Keratinocyte (primary cell): ENCODE results near the gene CNOT3. TPM values are rescaled to one million over a fixed set of nuclear protein-coding genes. Genes with fewer than 3 reads are reported as not detected.

Source experiments
- DNase-seq: peaks from one replicate; pipeline ENCODE4 v3.0.0-alpha.2; 2011; ENCODE audit warnings: low read depth, missing footprints, low spot score
- FAIRE-seq: peaks from 2 replicates; lab custom pipeline; 2011; peaks lifted over from hg19 to GRCh38; lab: Jason Lieb, UNC
- H2AFZ ChIP-seq: 2 replicates; pipeline ENCODE4 v1.6.0; 2012; ENCODE audit warnings: low read length, control low read depth, inconsistent platforms; ENCODE audit not compliant: control insufficient read depth
- H3K27ac ChIP-seq: 2 replicates; pipeline ENCODE4 v1.5.1; 2011; ENCODE audit warnings: low read length; ENCODE audit not compliant: control insufficient read depth, insufficient read depth
- H3K27me3 ChIP-seq: 3 replicates; pipeline ENCODE4 v1.6.0; 2011; ENCODE audit warnings: low read length; ENCODE audit not compliant: control insufficient read depth, insufficient read depth; ENCODE audit errors: extremely low read depth
- H3K36me3 ChIP-seq, 2 experiments: 2 replicates in 1 of 2; 3 replicates in 1 of 2; pipeline ENCODE4 v1.5.1; 2011; ENCODE audit warnings: low read length in 2 of 2, mild to moderate bottlenecking in 1 of 2; ENCODE audit not compliant: control insufficient read depth in 2 of 2, insufficient read depth in 2 of 2; ENCODE audit errors: extremely low read depth in 1 of 2
- H3K4me1 ChIP-seq: 3 replicates; pipeline ENCODE4 v1.5.1; 2011; ENCODE audit warnings: low read length; ENCODE audit not compliant: control insufficient read depth, insufficient read depth; ENCODE audit errors: extremely low read depth
- H3K4me2 ChIP-seq: 3 replicates; pipeline ENCODE4 v1.6.0; 2011; ENCODE audit warnings: low read depth, low read length; ENCODE audit not compliant: control insufficient read depth, insufficient read depth; ENCODE audit errors: extremely low read depth
- H3K4me3 ChIP-seq, 3 experiments: fragments of 200-600 bp in 1 of 3; sonication (generic) in 1 of 3; 2 replicates in 2 of 3; 3 replicates in 1 of 3; pipeline ENCODE4 v1.5.1; 2011 to 2016; ENCODE audit warnings: low read length in 3 of 3, mild to moderate bottlenecking in 3 of 3, control low read depth in 2 of 3, inconsistent platforms in 1 of 3, low read depth in 1 of 3, mixed read lengths in 1 of 3, mixed run types in 1 of 3, moderate library complexity in 1 of 3; ENCODE audit not compliant: control insufficient read depth in 2 of 3, insufficient read depth in 2 of 3; ENCODE audit errors: extremely low read depth in 1 of 3
- H3K79me2 ChIP-seq: 2 replicates; pipeline ENCODE4 v1.6.0; 2012; ENCODE audit warnings: low read length; ENCODE audit not compliant: control insufficient read depth, insufficient read depth
- H3K9ac ChIP-seq: 3 replicates; pipeline ENCODE4 v1.6.0; 2011; ENCODE audit warnings: low read length; ENCODE audit not compliant: control insufficient read depth, insufficient read depth; ENCODE audit errors: extremely low read depth
- H3K9me1 ChIP-seq: 3 replicates; pipeline ENCODE4 v1.6.0; 2011; ENCODE audit warnings: low read length; ENCODE audit not compliant: control insufficient read depth, insufficient read depth; ENCODE audit errors: extremely low read depth
- H3K9me3 ChIP-seq: 2 replicates; pipeline ENCODE4 v1.5.1; 2012; ENCODE audit warnings: low read depth, low read length; ENCODE audit not compliant: control insufficient read depth
- H4K20me1 ChIP-seq: 3 replicates; pipeline ENCODE4 v1.6.0; 2011; ENCODE audit warnings: low read length; ENCODE audit not compliant: control insufficient read depth, insufficient read depth; ENCODE audit errors: extremely low read depth
- CTCF ChIP-seq, 3 experiments: IDR thresholded peaks in 1 of 3; conservative IDR thresholded peaks in 1 of 3; optimal IDR thresholded peaks in 1 of 3; 2 replicates in 2 of 3; 3 replicates in 1 of 3; pipeline versions ENCODE3 to v1.5.1; 2011; ENCODE audit warnings: low read length in 3 of 3, mild to moderate bottlenecking in 3 of 3, moderate library complexity in 2 of 3, control low read depth in 1 of 3, inconsistent platforms in 1 of 3; ENCODE audit not compliant: insufficient read depth in 2 of 3; ENCODE audit errors: extremely low read depth in 1 of 3
- EZH2 ChIP-seq: IDR thresholded peaks from one replicate; pipeline ENCODE4 v1.6.1; 2012; ENCODE audit warnings: inconsistent platforms, mild to moderate bottlenecking, low read length, moderate library complexity
- dilution Hi-C: fragments of 300-500 bp; cut with MboI; formaldehyde crosslinking; loops from one replicate; pipeline ENCODE4 v1.7.0; 2020; ENCODE audit warnings: low sequenced_read_pairs; ENCODE audit not compliant: extremely low pct_ligation_motif_present
- polyA plus RNA-seq, 5 experiments: library from polyadenylated mRNA; depleted of rRNA in 3 of 5; stranded (reverse) in 3 of 5; stranded (forward) in 1 of 5; unstranded in 1 of 5; fragments of >200 nt; gene quantifications; 1 replicate in 1 of 5; 2 replicates in 3 of 5; 3 replicates in 1 of 5; pipeline versions ENCODE4 v1.2.1 to v1.2.3, GENCODE V29; 2011 to 2012; ENCODE audit warnings: missing spikeins in 2 of 5, low read depth in 1 of 5, low replicate concordance in 1 of 5

CNOT3 gene
- polyA plus RNA-seq, 1 donor (not counting 4 experiments of a cell fraction or from before 2014, with no cell fraction given), result 8.6 TPM

DNA sequence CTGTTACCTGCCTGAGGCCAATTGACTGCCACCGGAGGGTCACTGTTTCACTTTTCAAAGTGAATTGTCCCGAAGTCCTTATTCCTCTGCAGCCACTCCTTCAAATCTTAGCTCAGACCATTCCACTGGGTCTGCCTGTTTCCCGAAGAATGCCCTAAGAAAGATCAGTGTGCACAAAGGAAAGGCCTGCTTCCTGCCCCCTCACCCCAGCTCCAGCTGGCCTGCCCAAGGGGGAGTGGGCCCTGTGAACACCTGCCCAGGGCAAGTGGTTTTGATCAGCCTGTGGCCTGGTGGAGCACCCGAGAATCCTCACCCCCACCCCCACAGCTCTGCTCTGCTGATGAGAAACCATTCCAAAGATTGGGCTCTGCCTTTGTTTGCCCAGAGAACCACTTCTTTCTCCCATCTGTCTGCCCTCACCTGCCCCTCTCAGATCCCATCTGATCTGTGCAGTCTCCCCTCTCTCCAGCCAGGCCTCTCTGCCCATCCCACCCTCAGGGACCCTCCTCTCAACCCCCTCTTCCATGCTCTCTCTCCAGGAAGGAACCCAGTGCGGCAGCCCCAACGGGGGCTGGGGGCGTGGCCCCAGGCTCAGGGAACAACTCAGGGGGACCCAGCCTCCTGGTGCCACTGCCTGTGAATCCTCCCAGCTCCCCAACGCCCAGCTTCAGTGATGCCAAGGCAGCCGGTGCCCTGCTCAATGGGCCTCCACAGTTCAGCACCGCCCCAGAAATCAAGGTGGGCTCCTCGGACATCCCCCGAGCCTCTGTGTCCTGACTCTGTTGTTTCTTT is 11.7 kb downstream of the CNOT3 start:
- H3K4me1 ChIP-seq, result no peaks in the 10 kb centered on the region
- no peak for FAIRE-seq
- H3K4me3 ChIP-seq, result no peak overlapping the region
- H3K79me2 ChIP-seq, result no peaks in the 10 kb centered on the region
- H3K9ac ChIP-seq, result no peak overlapping the region
- no peaks in the 10 kb centered on the region for H3K27me3 ChIP-seq
- H3K4me2 ChIP-seq, result no peak overlapping the region
- peaks cover 4% of the 10 kb centered on the region for H4K20me1 ChIP-seq
- peaks cover 50 to 63% of the 10 kb centered on the region in 2 experiments for H3K36me3 ChIP-seq
- H2AFZ ChIP-seq, result no peak overlapping the region
- no peaks in the 10 kb centered on the region for H3K9me1 ChIP-seq
- dilution Hi-C loops, result no loop called here
- DNase-seq, result no peak
- no peaks in the 10 kb centered on the region for H3K9me3 ChIP-seq
- TF ChIP-seq EZH2, result no peak
- TF ChIP-seq CTCF (optimal IDR thresholded peaks at IDR 0.05 in 1 of 3, IDR thresholded peaks at IDR 0.05 in 1 of 3, conservative IDR thresholded peaks at IDR 0.05 in 1 of 3; ENCODE audit: extremely low read depth in 1 of 3, insufficient read depth in 2 of 3, low read length in 3 of 3), result no peak
- no peak overlapping the region for H3K27ac ChIP-seq

GRCh38 chr19:54151362-54152035 is 13.9 kb downstream of the CNOT3 start:
- no peak overlapping the region for H3K4me2 ChIP-seq
- peaks cover 9% of the 10 kb centered on the region for H4K20me1 ChIP-seq
- H2AFZ ChIP-seq, result no peak overlapping the region
- no peak overlapping the region for H3K27ac ChIP-seq
- no peaks in the 10 kb centered on the region for H3K9me3 ChIP-seq
- H3K27me3 ChIP-seq, result no peaks in the 10 kb centered on the region
- TF ChIP-seq CTCF (optimal IDR thresholded peaks at IDR 0.05 in 1 of 3, IDR thresholded peaks at IDR 0.05 in 1 of 3, conservative IDR thresholded peaks at IDR 0.05 in 1 of 3; ENCODE audit: extremely low read depth in 1 of 3, insufficient read depth in 2 of 3, low read length in 3 of 3) (no peak), EZH2 (no peak)
- no peak overlapping the region for H3K4me3 ChIP-seq
- FAIRE-seq (no peak), DNase-seq (no peak)
- H3K9me1 ChIP-seq, result no peaks in the 10 kb centered on the region
- H3K79me2 ChIP-seq, result no peaks in the 10 kb centered on the region
- peaks cover 44 to 59% of the 10 kb centered on the region in 2 experiments for H3K36me3 ChIP-seq
- H3K4me1 ChIP-seq, result no peaks in the 10 kb centered on the region
- dilution Hi-C loops, result no loop called here
- H3K9ac ChIP-seq, result no peak overlapping the region
